Neural progenitor cell (in vitro differentiated cells): ENCODE measurements around the gene RAD51B. TPM values are rescaled to one million over a fixed set of nuclear protein-coding genes. Genes with fewer than 3 reads are reported as not detected.

Experiments used
- DNase-seq: peaks from one replicate; pipeline ENCODE4 v3.0.0-alpha.2; 2016; ENCODE audit warnings: low spot score
- H2AFZ ChIP-seq: fragments of 200-600 bp; sonication (generic); replicated peaks from 2 replicates; pipeline ENCODE4 v1.6.1; 2016; ENCODE audit warnings: antibody characterized with exemption
- H3F3A ChIP-seq: fragments of 200-600 bp; sonication (generic); 2 replicates; pipeline ENCODE4 v1.6.1; 2016; ENCODE audit warnings: antibody characterized with exemption, low read depth
- H3K27ac ChIP-seq: fragments of 200-600 bp; sonication (generic); 2 replicates; pipeline ENCODE4 v1.5.1; 2016; ENCODE audit warnings: mild to moderate bottlenecking
- H3K27me3 ChIP-seq: fragments of 200-600 bp; sonication (generic); 2 replicates; pipeline ENCODE4 v1.6.1; 2016; ENCODE audit warnings: mild to moderate bottlenecking, moderate library complexity
- H3K36me3 ChIP-seq: fragments of 200-600 bp; sonication (generic); 2 replicates; pipeline ENCODE4 v1.5.1; 2016
- H3K4me1 ChIP-seq: fragments of 200-600 bp; sonication (generic); 2 replicates; pipeline ENCODE4 v1.6.1; 2016; ENCODE audit warnings: mixed run types
- H3K4me2 ChIP-seq: fragments of 200-600 bp; sonication (generic); 2 replicates; pipeline ENCODE4 v1.6.1; 2016
- H3K4me3 ChIP-seq: fragments of 200-600 bp; sonication (generic); 2 replicates; pipeline ENCODE4 v1.5.1; 2016
- H3K79me2 ChIP-seq: fragments of 200-600 bp; sonication (generic); 2 replicates; pipeline ENCODE4 v1.6.1; 2016; ENCODE audit warnings: low read depth
- H3K9ac ChIP-seq: fragments of 200-600 bp; sonication (generic); 2 replicates; pipeline ENCODE4 v1.6.1; 2016
- H3K9me3 ChIP-seq: fragments of 200-600 bp; sonication (generic); 2 replicates; pipeline ENCODE4 v1.5.1; 2016; ENCODE audit warnings: low read depth
- H4K20me1 ChIP-seq: fragments of 200-600 bp; sonication (generic); 2 replicates; pipeline ENCODE4 v1.6.1; 2016; ENCODE audit warnings: low read depth
- H3K27ac Mint-ChIP-seq: 3 replicates; pipeline ENCODE4 v1.8.0; 2021; ENCODE audit warnings: mixed read lengths
- H3K27me3 Mint-ChIP-seq: 2 replicates; pipeline ENCODE4 v1.8.0; 2022; ENCODE audit warnings: low read depth, mild to moderate bottlenecking, inconsistent platforms, moderate library complexity, mixed read lengths; ENCODE audit not compliant: insufficient read depth
- H3K36me3 Mint-ChIP-seq: 3 replicates; pipeline ENCODE4 v1.8.0; 2021; ENCODE audit warnings: mixed read lengths
- H3K4me1 Mint-ChIP-seq: 3 replicates; pipeline ENCODE4 v1.8.0; 2021; ENCODE audit warnings: mixed read lengths
- H3K4me3 Mint-ChIP-seq: 3 replicates; pipeline ENCODE4 v1.8.0; 2021; ENCODE audit warnings: mild to moderate bottlenecking, moderate library complexity, mixed read lengths
- H3K9me3 Mint-ChIP-seq: 3 replicates; pipeline ENCODE4 v1.8.0; 2020; ENCODE audit warnings: mixed read lengths
- EZH2 ChIP-seq: fragments of 200-600 bp; sonication (generic); IDR thresholded peaks from 2 replicates; pipeline ENCODE4 v1.6.1; 2017; ENCODE audit warnings: antibody characterized with exemption, mild to moderate bottlenecking, moderate library complexity
- EZH2phosphoT487 ChIP-seq: fragments of 200-600 bp; sonication (generic); IDR thresholded peaks from 2 replicates; pipeline ENCODE4 v1.6.1; 2017; ENCODE audit warnings: antibody characterized with exemption
- total RNA-seq: library from RNA; depleted of rRNA; stranded (reverse); fragments of >200 nt; gene quantifications from 2 replicates; pipeline ENCODE4 v1.2.3, GENCODE V29; 2015; ENCODE audit warnings: low replicate concordance
- TF ChIP-seq, protein P1 (sequence below): fragments of 200-600 bp; sonication (generic); IDR thresholded peaks from 2 replicates; pipeline ENCODE4 v1.5.1; 2017; ENCODE audit warnings: antibody characterized with exemption, mild to moderate bottlenecking

RAD51B gene
- total RNA-seq, 1 donor from 2014 or later = 50.5 TPM

- no peak overlapping the region for H2AFZ ChIP-seq
- no peak overlapping the region for H3K4me2 ChIP-seq
- Mint-ChIP-seq H3K27ac (peak overlapping the region; percentile 67), H3K4me1 (peaks cover 44% of the 10 kb centered on the region), H3K9me3 (peaks cover 3% of the 10 kb centered on the region), H3K27me3 (peaks cover 3% of the 10 kb centered on the region), H3K36me3 (peaks cover 2% of the 10 kb centered on the region), H3K4me3 (no peak overlapping the region)
- H3K4me1 ChIP-seq = no peaks in the 10 kb centered on the region
- no peak for TF ChIP-seq EZH2
- TF ChIP-seq, protein P1, sequence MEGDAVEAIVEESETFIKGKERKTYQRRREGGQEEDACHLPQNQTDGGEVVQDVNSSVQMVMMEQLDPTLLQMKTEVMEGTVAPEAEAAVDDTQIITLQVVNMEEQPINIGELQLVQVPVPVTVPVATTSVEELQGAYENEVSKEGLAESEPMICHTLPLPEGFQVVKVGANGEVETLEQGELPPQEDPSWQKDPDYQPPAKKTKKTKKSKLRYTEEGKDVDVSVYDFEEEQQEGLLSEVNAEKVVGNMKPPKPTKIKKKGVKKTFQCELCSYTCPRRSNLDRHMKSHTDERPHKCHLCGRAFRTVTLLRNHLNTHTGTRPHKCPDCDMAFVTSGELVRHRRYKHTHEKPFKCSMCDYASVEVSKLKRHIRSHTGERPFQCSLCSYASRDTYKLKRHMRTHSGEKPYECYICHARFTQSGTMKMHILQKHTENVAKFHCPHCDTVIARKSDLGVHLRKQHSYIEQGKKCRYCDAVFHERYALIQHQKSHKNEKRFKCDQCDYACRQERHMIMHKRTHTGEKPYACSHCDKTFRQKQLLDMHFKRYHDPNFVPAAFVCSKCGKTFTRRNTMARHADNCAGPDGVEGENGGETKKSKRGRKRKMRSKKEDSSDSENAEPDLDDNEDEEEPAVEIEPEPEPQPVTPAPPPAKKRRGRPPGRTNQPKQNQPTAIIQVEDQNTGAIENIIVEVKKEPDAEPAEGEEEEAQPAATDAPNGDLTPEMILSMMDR = no peak
- no peak for TF ChIP-seq EZH2phosphoT487
- peaks cover 21% of the 10 kb centered on the region for H3F3A ChIP-seq
- H4K20me1 ChIP-seq = no peaks in the 10 kb centered on the region
- DNase-seq = no peak
- no peaks in the 10 kb centered on the region for H3K9me3 ChIP-seq
- H3K79me2 ChIP-seq = no peaks in the 10 kb centered on the region
- H3K9ac ChIP-seq = no peak overlapping the region
- no peak overlapping the region for H3K4me3 ChIP-seq
- no peaks in the 10 kb centered on the region for H3K27me3 ChIP-seq
- H3K36me3 ChIP-seq = no peaks in the 10 kb centered on the region
- no peak overlapping the region for H3K27ac ChIP-seq
These were observed 850.2 kb downstream of the RAD51B start for GRCh38 chr14:68669603-68670358.

DNA sequence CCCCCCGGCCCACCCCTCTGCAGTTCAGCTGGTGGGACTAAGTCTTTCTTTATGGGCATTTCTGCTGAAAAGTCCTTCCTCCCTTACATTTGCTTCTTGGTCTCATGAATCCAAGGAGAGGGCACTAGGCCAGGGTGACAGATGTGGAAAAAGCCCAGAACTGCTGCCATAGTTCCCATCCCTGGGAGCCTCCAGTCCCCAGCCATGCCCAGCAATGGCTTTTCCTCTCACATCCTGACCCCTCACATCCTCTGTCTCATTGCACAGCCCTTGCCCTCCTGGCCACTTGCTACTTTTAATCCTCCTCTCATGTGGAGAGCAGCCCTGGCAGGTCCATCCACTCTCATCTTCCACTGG is 850.8 kb downstream of the RAD51B start:
- H3K4me2 ChIP-seq = no peak overlapping the region
- H3K36me3 ChIP-seq = no peaks in the 10 kb centered on the region
- no peak overlapping the region for H3K9ac ChIP-seq
- no peak for DNase-seq
- no peaks in the 10 kb centered on the region for H4K20me1 ChIP-seq
- TF ChIP-seq EZH2phosphoT487 = no peak
- no peak for TF ChIP-seq EZH2
- TF ChIP-seq, protein P1 = no peak
- H3K9me3 Mint-ChIP-seq = peaks cover 3% of the 10 kb centered on the region
- H2AFZ ChIP-seq = no peak overlapping the region
- no peaks in the 10 kb centered on the region for H3K9me3 ChIP-seq
- peaks cover 40% of the 10 kb centered on the region for H3K4me1 Mint-ChIP-seq
- peak overlapping the region; percentile 72 for H3K27ac Mint-ChIP-seq
- peak overlapping the region; percentile 28 for H3K4me3 Mint-ChIP-seq
- H3F3A ChIP-seq = peaks cover 22% of the 10 kb centered on the region
- H3K27ac ChIP-seq = no peak overlapping the region
- peaks cover 2% of the 10 kb centered on the region for H3K36me3 Mint-ChIP-seq
- no peaks in the 10 kb centered on the region for H3K79me2 ChIP-seq
- H3K4me3 ChIP-seq = no peak overlapping the region
- H3K27me3 ChIP-seq = no peaks in the 10 kb centered on the region
- no peaks in the 10 kb centered on the region for H3K4me1 ChIP-seq
- peaks cover 3% of the 10 kb centered on the region for H3K27me3 Mint-ChIP-seq

DNA sequence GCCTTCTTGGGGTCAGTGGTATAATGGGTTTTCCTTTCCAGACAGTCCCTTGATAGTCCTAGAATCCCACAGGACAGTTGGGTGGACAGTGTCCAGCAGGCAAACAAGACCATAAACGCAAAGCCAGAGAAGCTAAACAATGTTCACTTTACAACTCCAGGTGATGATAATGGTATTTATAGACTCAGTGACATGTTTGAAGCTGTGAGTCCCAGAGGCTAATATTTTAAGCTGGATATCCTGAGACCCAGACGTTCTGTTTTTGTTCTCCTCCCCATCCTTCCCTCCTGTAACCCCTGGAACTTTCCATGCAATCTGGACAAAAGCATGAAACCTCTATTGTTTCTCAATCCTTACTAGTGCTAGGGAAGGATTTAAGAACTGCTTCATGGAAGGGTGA is 852.3 kb downstream of the RAD51B start:
- TF ChIP-seq EZH2phosphoT487 (no peak), EZH2 (no peak)
- TF ChIP-seq, protein P1 = no peak
- Histone ChIP-seq H3K79me2 (no peaks in the 10 kb centered on the region), H3K27me3 (no peaks in the 10 kb centered on the region), H3K4me3 (no peak overlapping the region), H3F3A (peaks cover 28% of the 10 kb centered on the region), H3K9me3 (no peaks in the 10 kb centered on the region), H3K4me1 (peaks cover 7% of the 10 kb centered on the region), H3K36me3 (no peaks in the 10 kb centered on the region), H4K20me1 (no peaks in the 10 kb centered on the region), H3K9ac (no peak overlapping the region), H3K4me2 (no peak overlapping the region), H3K27ac (no peak overlapping the region), H2AFZ (no peak overlapping the region)
- Mint-ChIP-seq H3K4me3 (no peak overlapping the region), H3K4me1 (peaks cover 36% of the 10 kb centered on the region), H3K9me3 (no peaks in the 10 kb centered on the region), H3K27ac (no peak overlapping the region), H3K27me3 (peaks cover 3% of the 10 kb centered on the region), H3K36me3 (peaks cover 2% of the 10 kb centered on the region)
- DNase-seq = no peak
